Placental epithelial cell (primary cell): ENCODE results near the gene PRR11. TPM values are rescaled to one million over a fixed set of nuclear protein-coding genes. Genes with fewer than 3 reads are reported as not detected.

Experiments
- small RNA-seq: library from RNA; depleted of rRNA; stranded (forward); fragments of <200 nt; gene quantifications from one replicate; pipeline ENCODE3, GENCODE V24; 2012
- total RNA-seq: library from RNA; depleted of rRNA; stranded (reverse); fragments of >200 nt; gene quantifications from 2 replicates; pipeline ENCODE4 v1.2.3, GENCODE V29; 2012

PRR11 gene
- 3.1 and 13.0 TPM in 2 replicates for total RNA-seq

DNA sequence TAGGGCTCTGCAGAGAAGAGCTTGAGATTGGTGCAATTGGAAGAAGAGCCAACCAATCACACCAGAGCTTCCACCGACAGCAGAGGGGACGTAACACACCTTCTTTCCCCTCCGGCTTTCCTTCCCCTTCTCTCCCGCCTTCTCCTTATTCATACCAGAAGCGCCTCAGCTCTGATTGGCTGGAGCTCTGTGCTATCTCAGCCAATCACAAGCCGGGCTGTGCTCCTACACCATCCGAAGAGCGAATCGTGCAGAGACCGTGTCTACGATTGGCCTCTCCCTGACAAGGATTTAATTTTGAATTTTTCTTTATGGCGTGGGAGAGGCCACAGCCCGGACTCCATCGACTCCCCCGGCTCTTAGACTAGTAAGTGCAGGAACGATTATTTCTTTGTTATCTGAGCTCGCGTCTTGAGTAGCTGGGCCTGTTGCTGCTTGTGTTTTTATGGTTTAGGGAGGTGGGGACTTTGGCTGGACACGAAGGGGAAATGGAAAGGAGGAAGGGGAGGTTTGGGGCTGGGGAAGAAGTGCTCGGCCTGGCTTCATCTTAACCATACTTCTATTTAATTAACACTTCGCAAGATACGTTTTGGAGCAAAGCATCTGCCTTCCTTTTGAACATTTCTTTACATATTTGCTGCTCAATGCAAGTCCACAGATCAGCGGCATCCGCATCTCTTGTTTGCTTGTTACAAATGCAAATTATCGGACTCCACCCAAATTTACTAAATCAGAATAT, at the start of gene PRR11:
Gene PRR11, plus strand, starts transcription at position 308 of the 739 bp plus-strand sequence. CDS start 14,007 bp downstream, outside the sequence.

DNA sequence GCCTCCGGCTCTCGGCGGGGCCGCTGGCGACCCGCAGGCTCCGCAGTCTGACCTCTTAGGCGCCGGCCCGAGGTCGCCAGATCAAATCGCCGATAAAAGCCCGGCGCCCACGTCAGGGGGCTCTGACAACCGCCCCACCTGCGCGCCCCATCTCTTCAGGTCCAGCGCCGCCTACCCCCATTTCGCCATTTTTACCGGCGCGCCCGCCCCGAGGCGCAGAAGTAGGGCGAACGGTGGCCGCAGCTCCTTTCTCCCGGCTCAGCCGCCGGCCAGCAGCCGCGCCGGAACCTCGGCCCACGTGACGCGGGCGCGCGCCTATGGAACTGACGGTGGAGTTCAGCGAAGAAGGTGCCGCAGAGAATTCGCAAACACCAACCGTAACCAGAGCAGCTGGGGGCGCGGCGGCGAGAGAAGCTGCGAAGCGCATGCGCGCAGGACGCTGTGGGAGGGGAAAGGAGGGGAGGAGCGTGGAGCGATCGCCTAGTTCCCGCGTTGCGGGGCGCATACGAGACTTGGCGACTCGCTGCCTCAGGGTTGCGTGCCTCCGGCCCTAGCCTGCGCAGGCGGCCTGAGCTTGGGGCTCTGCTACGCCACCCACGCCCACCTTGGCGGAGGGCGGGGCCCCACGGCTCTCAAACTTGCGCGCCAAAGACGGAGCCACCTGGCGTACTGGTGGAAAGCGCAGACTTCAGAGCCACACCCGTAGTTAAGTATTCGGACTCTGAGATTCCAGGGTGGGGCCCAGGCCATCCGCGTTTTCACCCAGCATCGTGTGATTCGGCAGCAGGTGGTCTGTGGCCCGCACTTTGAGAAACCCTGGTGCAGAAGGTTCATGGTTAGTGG, 48.9 kb upstream of the PRR11 start, which contains the start of gene TRIM37:
Gene TRIM37, minus strand, starts transcription at position 418 of the 843 bp plus-strand sequence. CDS start 419 bp downstream, outside the sequence.

DNA sequence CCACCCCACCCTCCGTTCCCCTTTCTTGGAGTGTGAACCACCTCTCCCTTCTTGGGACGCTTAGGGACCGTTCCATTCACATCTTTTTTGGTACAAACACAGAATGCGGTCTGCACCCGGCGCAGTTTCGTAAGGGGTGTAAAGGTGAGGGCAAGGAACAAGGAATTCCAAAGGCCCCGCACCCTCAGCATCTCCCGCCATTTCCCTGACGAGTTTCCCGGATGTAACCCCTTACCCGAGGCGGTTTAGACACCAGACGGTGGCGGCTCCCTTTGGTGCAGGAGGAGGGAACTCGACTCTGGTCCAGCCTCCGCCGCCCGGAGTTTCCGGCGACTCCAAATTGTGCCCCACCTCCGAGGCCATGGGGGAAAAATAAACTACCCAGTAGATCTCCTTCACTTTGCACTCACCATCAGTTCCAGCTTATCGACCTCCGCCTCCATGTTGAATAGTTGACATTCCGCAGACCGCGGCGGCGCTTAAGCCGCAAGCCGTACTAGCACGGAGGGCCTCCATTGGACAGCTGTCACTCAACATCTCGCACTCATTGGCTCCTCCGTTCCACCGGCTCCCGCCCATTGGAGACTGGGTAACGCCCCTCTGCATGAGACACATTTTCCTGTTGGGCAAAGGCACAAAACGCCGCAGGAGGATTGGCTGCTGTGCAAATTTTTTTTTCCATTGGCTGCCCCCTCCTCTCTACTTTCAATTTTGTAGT, 666 bp upstream of the PRR11 start, which contains the start of gene SKA2:
Gene SKA2, minus strand, starts transcription at position 466 of the 718 bp plus-strand sequence. Its CDS starts 23 bp downstream, at position 443.

DNA sequence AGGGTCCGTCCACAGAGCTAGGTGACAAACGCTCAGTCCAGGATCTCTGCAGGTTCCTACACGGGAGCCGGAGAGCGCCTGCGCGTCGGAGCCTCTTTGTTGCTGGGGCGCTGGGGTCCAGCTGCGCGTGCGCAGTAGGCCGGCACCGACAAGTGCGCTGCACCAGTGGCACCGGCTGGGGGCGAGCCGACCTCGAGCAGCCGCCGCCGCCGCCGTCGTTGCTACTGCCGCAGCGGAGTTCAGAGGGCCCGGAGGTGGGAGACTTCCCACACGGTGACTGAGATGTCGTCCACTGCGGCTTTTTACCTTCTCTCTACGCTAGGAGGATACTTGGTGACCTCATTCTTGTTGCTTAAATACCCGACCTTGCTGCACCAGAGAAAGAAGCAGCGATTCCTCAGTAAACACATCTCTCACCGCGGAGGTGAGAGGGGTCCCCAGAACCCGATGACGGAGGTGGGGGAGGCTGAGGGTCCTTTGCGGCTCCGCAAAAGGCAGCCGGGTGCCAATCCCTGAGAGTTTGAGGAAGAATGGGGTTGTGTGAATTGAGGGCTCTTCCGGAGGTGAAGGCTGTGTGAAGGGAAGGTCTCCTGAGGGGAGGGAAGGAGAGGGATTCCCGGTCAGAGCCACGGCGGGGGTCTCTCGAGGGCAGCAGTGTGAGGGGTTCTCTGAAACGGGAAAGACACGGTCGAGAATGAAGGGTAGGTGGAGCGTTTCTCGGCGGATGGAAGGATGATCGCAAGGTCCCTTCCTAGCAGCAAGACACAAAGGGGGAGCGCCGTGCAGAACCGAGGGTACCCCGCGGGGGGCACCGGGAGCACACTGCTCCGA, 65.0 kb downstream of the PRR11 start, which contains the start of gene GDPD1:
Gene GDPD1, plus strand, starts transcription at position 184 of the 831 bp plus-strand sequence. Its CDS starts 99 bp downstream, at position 283.

Small RNA genes within 50 kb of the gene (small RNA-seq; reads per million reads assigned to genes)
- 406 reads per million, percentile 99 among the genes with 10 or more reads in this experiment for gene MIR301A
- gene MIR454, result 98.9 reads per million, percentile 98 among the genes with 10 or more reads in this experiment
- gene RNU2-58P, result 15.5 reads per million, percentile 96 among the genes with 10 or more reads in this experiment

Other genes starting within 250 kb of the PRR11 start
- gene TRIM37, start 48.9 kb upstream of the PRR11 start, total RNA-seq, result 16.5 and 20.8 TPM in 2 replicates
- gene SKA2, start 560 bp upstream of the PRR11 start, total RNA-seq, result 28.3 and 63.2 TPM in 2 replicates
- gene SMG8, start 54.3 kb downstream of the PRR11 start, total RNA-seq, result 17.3 and 18.7 TPM in 2 replicates
- 0.22 TPM in 1 of 2 replicates, not detected in the other for gene GDPD1, start 64.8 kb downstream of the PRR11 start, total RNA-seq
- 13.6 and 14.5 TPM in 2 replicates for gene YPEL2, start 175.9 kb downstream of the PRR11 start, total RNA-seq